Cortex of kidney (tissue), 1 donor: ENCODE measurements around the gene FAAP20.

Experiments used
- DNase-seq: peaks from one replicate; lab custom pipeline; 2025; lab: John Stamatoyannopoulos, UW

The FAAP20 gene

GRCh38 chr1:2229911-2230731 is 35.5 kb upstream of the FAAP20 start:
- no peak for DNase-seq

- DNase-seq = no peak
These were observed 34.7 kb upstream of the FAAP20 start for GRCh38 chr1:2229037-2229864.

- DNase-seq = no peak
These were observed 34.1 kb upstream of the FAAP20 start for GRCh38 chr1:2228694-2229036.

GRCh38 chr1:2228157-2228594 is 33.6 kb upstream of the FAAP20 start, which contains the start of gene SKI:
TSS of gene SKI (plus strand) at chr1:2228319. CDS start at chr1:2228767, 448 bp downstream.
- no peak for DNase-seq

GRCh38 chr1:2227346-2228156 is 33.0 kb upstream of the FAAP20 start:
- peak; percentile 84 for DNase-seq

GRCh38 chr1:2226525-2227345 is 32.2 kb upstream of the FAAP20 start:
- no peak for DNase-seq

- DNase-seq = no peak
These were observed 30.3 kb upstream of the FAAP20 start for GRCh38 chr1:2224631-2225428.

- no peak for DNase-seq
These were observed 29.6 kb upstream of the FAAP20 start for GRCh38 chr1:2224170-2224584.

GRCh38 chr1:2221271-2221670 is 26.7 kb upstream of the FAAP20 start:
- DNase-seq = no peak

- no peak for DNase-seq
These were observed 22.1 kb upstream of the FAAP20 start for GRCh38 chr1:2216767-2217058.

DNA sequence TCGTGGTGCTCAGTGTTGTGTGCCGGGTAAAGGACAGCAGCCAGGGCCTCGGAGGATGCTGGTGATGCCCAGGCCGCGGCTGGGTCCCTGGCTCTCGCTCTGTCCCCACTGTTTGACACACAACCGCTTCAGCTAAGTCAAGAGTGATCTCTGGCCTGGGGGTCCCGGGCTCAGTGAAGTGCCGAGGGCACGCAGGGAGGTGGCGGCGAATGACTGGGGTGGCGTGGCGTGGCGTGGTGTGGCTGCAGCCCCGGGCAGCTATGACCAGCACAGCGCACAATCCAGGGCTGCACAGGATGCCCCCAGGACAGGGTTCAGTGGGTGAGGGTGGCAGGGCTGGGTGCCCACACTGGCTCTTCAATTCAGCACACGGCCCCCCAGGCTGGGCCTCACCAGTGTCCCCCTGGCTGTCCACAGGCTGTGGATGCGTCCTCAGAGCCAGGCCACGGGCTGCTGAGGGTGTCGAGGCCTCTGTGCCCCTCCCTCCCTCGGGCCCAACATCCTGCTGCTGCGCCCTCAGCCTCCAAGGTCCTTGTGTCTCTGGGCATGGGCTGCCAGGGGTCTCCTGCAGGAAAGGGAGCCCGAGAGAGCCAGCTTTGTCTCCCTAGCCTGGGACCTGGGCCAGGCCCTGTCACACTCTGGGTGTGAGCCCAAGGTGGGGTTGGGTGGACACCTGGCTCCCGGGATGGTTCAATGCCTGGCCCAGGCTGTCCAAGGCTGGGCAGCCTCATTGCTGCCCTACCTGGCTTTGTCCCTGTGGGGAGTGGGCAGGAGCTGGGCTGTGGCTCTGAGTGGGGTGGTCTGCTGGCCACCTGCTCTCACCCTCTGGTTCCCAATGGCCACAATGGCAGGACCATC is 21.6 kb upstream of the FAAP20 start:
- no peak for DNase-seq

- DNase-seq = no peak
These were observed 20.8 kb upstream of the FAAP20 start for GRCh38 chr1:2215329-2215728.

- DNase-seq = no peak
These were observed 20.1 kb upstream of the FAAP20 start for GRCh38 chr1:2214541-2215241.

DNA sequence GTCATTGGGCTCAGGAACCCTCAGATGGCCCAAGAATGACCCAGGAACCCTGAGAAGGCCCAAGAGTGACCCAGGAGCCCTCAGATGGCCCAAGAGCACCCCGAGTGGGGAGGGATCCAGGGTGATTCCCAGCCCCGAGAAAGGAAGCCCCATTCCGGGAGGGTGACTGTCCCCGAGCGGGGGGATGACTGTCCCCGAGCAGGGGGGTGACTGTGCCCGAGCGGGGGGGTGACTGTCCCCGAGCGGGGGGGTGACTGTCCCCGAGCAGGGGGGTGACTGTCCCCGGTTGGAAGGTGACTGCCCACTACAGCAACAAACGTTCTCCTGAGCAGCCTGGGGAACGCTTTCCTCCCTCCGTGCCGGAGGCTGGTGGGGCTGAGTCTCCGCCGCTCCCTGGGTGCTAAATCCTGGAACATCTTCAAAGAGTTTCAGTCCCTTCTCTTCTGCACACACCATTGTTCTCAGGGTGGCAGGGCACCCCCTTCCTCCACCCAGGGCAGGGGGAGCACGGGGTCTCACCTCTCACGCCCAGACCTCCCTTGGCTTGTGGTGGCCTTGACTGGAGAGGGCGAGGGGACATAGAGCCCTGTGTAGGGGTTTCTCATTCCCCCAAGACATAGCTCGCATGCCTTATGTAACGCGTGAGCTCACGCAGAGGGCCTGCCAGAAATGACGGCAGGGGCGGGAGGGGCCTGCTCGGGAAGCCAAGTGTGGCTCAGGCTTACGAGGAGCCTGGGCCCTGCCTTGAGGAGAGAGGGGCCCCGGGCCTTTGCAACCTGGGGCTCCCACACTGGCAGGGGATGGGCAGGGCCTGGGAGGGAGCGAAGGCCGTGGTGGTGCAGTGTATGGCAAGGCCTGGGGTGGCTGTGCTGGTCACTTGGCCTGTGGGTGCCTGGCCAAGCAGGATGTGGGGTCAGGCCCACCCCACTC is 19.3 kb upstream of the FAAP20 start:
- no peak for DNase-seq

DNA sequence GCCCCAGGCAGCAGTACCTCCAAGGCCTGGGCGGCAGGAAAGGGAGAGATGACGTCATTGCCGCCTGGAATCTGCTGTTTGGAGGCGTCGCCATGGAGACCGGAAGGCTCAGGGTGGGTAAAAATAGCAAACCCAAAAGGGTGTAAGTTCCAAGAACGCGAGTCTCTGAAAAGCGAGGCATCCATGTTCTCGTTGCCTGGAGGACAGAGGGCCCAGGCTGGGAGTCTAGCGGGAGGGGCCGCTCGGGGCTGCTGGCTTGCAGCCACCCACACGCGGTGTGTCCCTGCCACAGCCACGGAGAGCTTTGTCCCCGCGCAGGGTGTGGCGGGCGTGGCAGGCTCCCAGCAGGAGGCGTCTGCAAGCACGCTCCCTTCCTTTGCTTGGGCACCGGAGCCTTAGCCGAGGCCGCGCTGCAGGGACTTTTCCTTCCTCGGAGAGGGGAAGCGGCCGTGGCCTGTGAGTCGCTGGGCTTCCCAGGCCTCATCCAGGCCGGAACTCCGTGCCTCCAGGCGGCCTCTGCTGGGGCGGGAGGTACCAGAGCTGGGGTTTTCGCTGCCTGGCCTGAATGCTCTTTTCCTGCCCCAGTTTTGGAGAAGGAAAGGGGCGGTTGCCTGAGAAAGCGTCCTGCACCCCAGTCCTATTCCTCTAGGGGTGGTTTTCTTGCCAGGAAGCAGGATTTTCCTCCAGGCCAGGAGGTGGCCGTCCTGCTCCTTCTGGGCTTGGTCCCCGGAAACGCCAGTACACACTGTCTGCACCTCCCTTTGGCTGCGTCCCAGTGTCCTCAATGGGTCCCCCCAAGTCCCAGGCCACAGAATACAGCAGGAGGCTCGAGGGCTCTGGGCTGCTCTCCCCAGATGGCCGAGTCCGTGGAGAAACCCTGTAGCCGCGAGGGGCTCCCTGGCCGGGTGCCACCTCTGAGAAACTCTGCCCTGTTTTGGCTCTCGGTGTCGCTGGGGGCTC is 18.2 kb upstream of the FAAP20 start:
- DNase-seq = no peak

- DNase-seq = no peak
These were observed 17.6 kb upstream of the FAAP20 start for GRCh38 chr1:2212274-2212531.

DNA sequence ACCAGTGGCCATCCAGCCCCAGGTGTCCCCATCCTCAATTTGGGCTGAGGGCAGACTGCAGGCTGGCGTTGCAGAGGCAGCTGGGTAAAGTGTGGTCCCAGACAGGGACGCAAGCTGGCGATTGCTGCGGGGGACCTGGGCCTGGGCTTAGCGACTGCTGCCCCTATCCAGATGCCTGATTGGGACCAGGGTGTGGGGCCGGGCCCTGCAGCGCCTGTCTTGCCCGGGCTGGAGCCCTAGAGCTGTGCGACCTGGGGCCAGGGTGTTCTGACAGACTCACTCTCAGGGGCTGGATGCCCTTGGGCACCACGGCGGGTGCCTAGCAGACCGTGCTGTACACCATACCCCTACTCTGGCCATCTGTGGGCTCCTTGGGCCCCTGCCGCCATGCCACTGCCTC is 16.2 kb upstream of the FAAP20 start:
- DNase-seq = no peak
